HG03378 (cell line): Measurements from ENCODE around the gene HERC5.
"Not testable (repeated sequence)": the region's sequence is repeated elsewhere in the genome, so short reads cannot be mapped to it uniquely, and the experiment has no call there.

Experiments used
- ATAC-seq: cut with Tn5 transposase; IDR thresholded peaks from one replicate; pipeline ENCODE4 v1.9.1; 2021; ENCODE audit warnings: mild to moderate bottlenecking, moderate library complexity; ENCODE audit not compliant: unreplicated experiment

Gene HERC5

DNA sequence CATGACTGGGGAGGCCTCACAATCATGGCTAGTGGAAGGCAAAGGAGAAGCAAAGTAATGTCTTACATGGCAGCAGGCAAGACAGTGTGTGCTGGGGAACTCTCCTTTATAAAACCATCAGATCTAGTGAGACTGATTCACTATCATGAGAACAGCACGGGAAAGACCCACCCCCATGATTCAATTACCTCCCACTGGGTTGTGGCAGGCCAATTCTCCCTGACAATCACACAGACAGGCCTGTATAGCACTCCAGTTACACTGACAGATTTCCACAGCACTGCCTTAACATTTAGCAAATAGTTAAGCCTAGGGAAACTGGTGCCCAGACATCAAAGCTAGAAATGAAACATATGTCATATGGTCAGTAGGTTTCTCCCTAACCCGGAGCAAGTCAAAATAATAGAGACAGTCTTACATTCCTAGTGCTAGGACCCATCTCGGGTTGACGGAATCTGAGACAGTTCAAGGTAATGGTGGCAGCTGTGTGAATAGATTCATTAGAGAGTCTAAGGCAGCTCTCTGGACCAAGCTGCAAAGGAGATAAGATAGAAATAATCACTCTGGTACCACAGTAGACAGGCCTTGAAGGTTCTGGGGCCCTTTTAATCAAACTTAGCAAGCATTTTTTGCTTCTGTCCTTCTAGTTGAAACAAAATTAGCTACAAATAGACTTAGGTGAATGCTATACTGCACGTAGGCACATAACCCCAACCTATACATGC lies 9.4 kb upstream of the HERC5 start:
- no peak for ATAC-seq

DNA sequence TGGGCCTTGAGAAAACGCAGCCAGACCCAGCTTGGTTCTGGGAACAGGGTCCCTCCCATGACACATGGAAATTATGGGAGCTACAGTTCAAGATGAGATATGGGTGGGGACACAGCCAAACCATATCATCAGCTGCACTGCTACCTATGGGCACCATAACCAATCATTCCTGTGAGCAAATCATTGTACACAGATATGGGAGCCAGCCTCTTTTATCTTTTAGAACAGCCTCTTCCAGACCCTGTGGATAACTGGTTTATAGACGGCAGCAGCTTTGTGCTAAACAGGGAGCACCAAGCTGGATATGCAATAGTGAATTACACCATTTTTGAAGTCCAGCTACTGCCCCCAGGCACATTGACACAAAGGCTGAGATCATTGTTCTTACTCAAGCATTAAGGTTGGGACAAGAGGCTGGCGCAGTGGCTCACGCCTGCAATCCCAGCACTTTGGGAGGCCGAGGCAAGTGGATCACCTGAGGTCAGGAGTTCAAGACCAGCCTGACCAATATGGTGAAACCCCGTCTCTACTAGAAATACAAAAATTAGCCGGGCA lies 8.6 kb upstream of the HERC5 start:
- ATAC-seq, result not testable (repeated sequence)

GRCh38 chr4:88448889-88449288 lies 8.0 kb upstream of the HERC5 start:
- ATAC-seq, result no peak

DNA sequence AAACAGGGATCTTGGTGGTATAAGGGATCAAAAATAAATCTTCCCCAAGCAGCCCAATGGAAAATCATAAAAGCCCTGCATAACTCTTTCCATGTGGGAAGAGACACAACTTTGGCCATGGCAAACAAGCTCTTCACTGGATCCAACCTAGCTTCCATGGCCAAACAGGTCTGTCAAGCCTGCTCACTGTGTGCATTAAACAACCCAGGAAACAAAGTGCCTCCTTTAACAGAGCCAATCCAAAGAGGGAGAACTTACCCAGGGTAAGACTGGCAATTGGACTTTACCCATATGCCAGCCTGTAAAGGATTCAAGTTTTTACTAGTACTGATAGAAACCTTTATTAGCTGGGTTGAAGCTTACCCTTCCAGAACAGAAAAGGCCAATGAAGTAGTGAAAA lies 7.6 kb upstream of the HERC5 start:
- ATAC-seq, result no peak

DNA sequence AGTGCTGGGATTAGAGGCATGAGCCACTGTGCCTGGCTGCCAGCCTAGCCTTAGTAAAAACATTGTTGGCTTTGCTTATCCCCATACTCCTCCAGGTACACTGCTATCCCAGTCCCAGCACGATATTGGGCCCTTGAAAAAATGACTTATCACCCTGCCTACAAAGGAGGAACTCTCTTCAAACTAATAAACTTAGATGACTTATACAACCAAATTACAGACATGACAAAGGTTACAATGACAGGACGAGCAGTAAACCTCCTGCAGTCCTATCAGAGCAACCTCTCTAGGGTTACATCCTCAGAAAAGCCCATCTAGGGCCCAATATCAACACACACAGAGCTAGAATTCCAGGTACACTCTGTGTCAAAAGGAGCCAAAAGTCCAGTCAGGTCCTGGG lies 5.7 kb upstream of the HERC5 start:
- ATAC-seq, result no peak

GRCh38 chr4:88452912-88453311 lies 4.0 kb upstream of the HERC5 start:
- ATAC-seq, result no peak

DNA sequence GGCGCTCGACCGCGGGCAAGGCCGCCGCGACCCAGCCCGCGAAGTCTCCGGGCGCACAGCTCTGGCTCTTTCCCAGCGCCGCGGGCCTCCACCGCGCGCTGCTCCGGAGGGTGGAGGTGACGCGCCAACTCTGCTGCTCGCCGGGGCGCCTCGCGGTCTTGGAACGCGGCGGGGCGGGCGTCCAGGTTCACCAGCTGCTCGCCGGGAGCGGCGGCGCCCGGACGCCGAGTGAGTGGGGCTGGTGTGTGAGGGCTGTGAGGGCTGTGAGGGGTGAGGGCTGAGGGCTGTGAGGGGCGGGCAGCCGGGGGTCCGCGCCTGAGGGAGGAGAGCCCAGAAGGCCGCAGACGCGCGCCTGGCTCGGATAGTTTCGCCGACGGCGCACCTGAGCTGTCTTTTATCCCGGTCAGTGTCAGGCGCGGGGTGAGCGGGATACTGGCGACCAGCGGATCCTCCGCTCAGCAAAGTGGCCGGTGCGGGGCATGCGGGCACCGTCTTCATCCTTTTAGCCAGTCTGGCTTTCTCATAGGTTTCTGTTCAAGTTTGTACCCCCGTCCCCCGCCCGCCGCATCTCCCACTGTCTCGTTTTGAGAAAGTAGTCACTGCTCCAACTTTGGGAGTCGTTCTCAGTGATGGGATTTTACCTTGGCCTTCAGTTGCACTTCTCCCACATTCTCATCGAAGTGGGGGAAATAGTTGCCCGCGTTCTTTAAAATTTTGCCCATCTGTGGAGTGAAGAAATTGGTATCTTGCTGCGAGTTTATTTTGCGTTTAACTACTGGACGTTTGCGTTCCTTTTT lies 586 bp downstream of the HERC5 start:
- ATAC-seq, result peak; percentile 25

DNA sequence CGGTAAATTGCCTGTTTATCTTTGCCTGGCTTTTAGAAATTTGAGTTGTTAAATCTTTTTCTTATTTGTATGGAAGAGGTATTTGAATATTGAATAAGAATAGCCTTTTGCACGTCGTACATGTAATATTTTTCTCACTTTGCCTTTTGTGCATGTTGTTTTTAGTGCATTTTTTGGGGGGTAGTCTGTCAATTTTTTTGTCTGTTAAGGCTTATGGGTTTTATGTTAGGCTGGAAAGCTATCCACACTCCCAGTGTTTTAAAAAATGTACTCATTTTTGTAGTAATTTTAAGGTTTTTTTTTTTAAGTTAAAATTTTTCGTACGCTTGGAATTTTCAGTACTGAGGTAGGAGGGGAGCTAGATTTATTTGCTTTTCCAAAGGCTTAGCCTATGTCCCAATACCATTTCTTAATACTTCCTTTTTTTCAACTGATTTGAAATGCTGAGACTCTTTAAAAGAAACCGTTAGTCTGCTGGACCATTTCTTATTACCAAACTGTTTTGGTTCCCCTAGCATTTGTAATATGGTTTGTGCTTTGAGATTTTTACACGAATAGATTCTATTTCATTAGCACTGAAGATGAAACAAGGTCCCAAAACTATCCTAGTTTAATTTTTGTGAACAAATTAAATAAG lies 1.3 kb downstream of the HERC5 start:
- ATAC-seq, result no peak

- ATAC-seq, result no peak
These were observed 8.8 kb downstream of the HERC5 start for GRCh38 chr4:88465653-88466192.

DNA sequence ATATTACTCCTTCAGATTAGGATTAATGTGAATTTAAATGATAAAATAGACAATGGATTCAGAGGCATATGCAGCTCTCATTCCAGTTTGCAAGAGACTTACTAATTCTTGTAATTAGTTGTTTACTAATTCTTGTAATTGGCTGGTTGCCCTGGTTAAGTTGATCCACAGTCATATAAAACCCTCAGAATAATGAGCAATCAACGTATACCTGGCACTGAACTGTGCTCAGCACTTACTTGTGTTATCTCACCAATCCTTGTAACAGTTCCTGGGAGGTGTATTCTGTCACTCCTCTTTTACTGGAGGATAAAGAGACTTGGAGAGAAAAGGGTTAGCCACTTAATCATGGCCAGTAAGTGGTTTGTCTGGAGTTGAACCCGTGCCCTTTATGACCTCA lies 10.5 kb downstream of the HERC5 start:
- ATAC-seq, result no peak

GRCh38 chr4:88477229-88477860 lies 20.4 kb downstream of the HERC5 start:
- no peak for ATAC-seq

DNA sequence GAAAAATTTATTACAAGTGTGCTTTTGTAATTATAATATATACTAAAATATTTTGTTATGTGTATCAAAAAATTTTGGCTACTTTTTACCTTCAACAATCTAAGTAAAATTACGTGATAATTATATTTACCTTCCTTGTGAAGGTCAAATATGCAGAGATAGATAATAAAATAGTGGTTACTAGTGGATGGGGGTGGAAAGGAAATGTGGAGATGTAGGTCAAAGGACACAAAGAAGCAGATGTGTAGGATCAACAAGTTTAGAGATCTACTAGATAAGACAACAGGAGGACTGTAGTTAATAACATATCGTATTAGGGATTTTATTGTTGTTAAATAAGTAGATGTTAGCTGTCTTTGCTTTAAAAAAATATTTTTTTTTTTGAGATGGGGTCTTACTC lies 21.3 kb downstream of the HERC5 start:
- ATAC-seq, result no peak

DNA sequence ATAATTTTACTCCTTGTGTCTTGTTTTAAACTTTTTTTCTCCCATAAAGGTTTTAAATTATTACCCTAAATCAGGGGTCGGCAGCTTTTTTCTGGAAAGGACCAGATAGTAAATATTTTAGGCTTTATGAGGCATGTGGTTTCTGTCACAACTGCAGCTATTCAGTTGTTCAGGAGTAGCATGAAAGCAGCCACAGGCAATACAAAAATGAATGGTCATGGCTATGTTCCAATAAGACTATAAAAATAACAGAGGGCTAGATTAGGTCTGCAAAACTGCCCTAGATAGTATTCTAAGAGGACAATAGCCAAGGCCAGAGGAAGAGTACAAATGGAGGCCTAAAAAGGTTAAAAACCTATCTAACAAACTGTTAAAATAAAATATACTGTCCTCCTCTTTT lies 24.6 kb downstream of the HERC5 start:
- no peak for ATAC-seq

- no peak for ATAC-seq
These were observed 32.3 kb downstream of the HERC5 start for GRCh38 chr4:88489100-88489761.

DNA sequence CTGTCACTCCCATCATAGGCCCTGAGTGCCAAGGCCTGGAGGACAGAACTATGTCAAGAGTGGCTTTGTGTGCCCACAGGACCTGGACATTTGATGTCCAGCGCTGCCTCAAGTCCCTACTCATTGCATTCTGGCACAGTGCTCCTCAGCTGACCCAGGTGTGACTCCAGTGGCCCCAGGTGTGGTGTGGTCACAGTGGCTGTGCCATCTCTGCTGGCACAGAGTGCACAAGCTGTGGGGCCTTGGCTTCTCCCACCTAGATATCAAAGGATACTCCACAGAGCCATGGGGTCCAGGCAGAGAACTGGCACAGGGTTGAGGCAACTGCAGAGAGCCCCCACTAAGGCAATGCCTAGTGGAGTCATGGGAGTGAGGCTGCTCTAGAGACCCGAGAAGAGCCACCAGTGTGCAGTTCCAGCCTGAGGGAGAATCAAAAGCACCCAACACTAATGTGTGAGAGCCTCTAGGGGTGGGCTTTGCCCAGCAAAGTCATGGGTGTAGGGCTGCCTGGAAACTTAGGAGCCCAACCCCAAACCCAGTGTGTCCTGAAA lies 41.0 kb downstream of the HERC5 start:
- ATAC-seq, result no peak

DNA sequence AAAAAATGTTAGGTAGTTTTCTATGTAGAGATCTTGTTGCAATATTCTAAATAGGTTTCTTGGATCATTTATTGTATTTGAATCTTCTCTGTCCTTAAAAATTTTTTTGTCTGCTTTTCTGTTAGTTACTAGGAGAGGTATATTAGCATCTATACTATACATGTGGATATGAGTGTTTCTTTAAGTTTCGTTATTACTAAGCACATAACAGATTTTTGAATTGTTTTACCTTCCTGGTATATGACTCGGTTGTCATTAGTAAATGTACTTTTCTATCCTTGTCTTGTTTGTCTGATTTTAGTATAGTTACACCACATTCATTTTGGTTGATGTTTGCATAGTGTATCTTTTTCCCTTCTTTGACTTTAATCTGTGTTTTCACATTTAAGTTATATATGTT lies 46.4 kb downstream of the HERC5 start:
- no peak for ATAC-seq

DNA sequence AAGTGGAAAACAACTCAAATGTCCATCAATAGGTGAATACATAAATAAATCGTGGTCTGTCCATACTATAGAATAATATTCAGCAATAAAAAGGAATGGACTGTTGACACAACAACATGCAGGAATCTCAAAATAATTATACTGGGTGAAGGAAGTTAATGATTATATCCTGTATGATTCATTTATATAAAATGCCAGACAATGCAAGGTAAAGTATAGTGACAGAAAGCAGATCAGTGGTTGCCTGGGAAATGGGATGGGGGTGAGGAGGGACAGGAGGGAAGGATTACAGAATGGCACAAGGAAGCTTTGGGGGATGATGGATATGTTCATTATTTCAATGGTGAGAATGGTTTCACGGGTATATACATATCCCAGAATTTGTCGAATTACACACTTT lies 54.3 kb downstream of the HERC5 start:
- ATAC-seq, result no peak

DNA sequence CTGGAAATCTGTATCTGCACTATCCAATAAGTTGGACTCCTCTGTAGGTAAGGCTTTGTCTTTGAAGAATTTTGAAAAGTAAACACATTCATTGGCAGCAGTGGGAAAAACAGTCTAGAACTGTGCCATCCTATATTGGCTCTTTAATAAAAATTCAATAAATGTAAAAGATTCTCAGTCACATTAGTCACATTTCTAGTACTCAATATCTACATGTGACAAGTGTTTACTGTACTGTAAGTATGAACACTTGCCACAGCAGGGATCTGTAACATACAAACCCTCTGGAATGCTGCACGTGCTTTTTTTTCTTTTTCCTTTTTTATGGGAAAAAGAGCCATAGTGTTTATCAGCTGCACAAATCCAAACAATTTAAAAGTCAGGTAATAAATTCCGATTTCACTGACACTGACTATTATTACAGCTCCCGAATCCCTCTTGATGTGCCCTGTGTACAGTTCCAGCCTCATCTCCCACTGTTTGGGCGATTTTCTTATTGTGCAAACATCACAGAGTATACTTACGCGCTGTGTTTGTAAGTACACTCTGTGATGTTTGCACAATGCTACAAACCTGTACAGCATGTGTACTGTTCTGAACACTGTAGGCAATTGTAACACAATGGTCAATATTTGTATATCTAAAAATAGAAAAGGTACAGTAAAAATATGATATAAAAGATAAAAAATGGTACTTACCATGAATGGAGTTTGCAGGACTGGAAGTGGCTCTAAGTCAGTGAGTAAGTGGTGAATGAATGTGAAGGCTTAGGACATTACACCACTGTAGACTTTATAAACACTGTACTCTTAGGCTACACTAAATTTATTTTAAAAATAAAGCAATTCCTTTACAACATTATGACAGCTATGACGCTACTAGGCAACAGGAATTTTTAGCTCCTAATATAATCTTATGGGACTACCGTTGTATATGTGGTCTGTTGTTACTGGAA lies 57.9 kb downstream of the HERC5 start:
- no peak for ATAC-seq

DNA sequence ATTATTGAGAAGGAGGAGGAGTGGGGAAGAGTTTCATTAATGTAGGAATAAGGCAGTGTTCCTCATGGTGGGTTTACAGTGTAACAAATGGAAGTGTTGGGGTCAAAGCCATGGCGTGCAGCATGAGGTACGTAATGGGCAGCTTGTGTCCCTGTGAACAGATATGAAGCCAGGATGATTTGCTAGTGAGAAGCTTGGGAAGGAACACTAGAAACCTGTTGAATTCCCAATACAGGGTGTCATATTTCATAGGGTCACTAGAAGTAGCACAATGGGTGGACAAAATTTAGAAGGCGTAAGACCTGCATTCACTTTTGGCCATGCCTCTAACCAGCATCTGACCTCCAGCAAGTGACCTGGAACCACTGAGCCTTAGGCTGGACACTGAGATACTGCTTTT lies 59.8 kb downstream of the HERC5 start:
- no peak for ATAC-seq
